ENCODE data around the gene SLC35F4. TPM values are rescaled to one million over a fixed set of nuclear protein-coding genes. Genes with fewer than 3 reads are reported as not detected.

Gene SLC35F4
- total RNA-seq, 2 donors from 2014 or later = not detected

DNA sequence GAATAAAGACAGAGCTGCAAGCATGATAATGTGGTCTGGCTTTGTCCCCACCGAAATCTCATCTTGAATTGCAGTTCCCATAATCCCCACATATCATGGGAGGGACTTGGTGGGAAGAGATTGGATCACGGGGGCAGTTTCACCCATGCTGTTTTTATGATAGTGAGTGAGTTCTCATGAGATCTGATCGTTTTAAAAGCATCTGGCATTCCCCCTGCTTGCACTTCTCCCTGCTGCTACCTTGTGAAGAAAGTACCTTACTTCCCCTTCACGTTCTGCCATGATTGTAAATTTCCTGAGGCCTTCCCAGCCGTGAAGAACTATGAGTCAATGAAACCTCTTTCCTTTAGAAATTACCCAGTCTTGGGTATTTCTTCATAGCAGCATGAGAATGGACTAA lies 158.7 kb downstream of the SLC35F4 start:
- H3K4me1 ChIP-seq (ENCODE audit: control insufficient read depth in 1 of 2, low read depth in 2 of 2) = no peaks in the 10 kb centered on the region
- DNase-seq (ENCODE audit: low spot score) (no peak), ATAC-seq (ENCODE audit: insufficient number of reproducible peaks, low FRiP score, low read depth) (no peak)
- no peaks in the 10 kb centered on the region for H3K27me3 ChIP-seq (replicated peaks; ENCODE audit: insufficient read depth)
- TF ChIP-seq, protein P1, sequence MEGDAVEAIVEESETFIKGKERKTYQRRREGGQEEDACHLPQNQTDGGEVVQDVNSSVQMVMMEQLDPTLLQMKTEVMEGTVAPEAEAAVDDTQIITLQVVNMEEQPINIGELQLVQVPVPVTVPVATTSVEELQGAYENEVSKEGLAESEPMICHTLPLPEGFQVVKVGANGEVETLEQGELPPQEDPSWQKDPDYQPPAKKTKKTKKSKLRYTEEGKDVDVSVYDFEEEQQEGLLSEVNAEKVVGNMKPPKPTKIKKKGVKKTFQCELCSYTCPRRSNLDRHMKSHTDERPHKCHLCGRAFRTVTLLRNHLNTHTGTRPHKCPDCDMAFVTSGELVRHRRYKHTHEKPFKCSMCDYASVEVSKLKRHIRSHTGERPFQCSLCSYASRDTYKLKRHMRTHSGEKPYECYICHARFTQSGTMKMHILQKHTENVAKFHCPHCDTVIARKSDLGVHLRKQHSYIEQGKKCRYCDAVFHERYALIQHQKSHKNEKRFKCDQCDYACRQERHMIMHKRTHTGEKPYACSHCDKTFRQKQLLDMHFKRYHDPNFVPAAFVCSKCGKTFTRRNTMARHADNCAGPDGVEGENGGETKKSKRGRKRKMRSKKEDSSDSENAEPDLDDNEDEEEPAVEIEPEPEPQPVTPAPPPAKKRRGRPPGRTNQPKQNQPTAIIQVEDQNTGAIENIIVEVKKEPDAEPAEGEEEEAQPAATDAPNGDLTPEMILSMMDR (IDR thresholded peaks at IDR 0.05) = no peak
- no peaks in the 10 kb centered on the region for H3K36me3 ChIP-seq
- no peak overlapping the region for H3K4me3 ChIP-seq
- no peak overlapping the region for H3K27ac ChIP-seq
- no peaks in the 10 kb centered on the region for H3K9me3 ChIP-seq

DNA sequence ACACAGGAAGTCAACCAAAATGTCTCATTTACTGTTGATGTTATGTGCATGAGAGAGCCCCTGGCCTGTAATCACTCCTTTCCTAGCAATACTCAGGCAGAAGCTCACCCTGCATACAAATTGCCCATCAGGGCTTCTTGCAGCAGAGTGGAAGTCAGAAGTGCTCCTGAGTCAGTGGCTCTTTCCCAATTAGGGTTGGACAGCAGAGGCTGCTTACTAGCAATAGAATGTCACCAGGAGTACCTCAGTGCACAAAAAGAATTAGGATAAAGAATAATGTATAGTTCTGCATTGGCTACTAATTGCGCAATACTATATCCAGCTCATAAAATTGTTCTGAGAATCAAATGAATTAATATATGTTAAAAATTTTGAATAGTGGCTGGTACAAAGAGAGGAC lies 161.1 kb downstream of the SLC35F4 start:
- Histone ChIP-seq H3K4me3 (no peak overlapping the region), H3K9me3 (no peaks in the 10 kb centered on the region), H3K27me3 (replicated peaks; ENCODE audit: insufficient read depth) (no peaks in the 10 kb centered on the region), H3K4me1 (ENCODE audit: control insufficient read depth in 1 of 2, low read depth in 2 of 2) (no peaks in the 10 kb centered on the region), H3K36me3 (no peaks in the 10 kb centered on the region), H3K27ac (no peak overlapping the region)
- ATAC-seq (ENCODE audit: insufficient number of reproducible peaks, low FRiP score, low read depth) (no peak), DNase-seq (ENCODE audit: low spot score) (no peak)
- TF ChIP-seq, protein P1 (IDR thresholded peaks at IDR 0.05) = no peak

DNA sequence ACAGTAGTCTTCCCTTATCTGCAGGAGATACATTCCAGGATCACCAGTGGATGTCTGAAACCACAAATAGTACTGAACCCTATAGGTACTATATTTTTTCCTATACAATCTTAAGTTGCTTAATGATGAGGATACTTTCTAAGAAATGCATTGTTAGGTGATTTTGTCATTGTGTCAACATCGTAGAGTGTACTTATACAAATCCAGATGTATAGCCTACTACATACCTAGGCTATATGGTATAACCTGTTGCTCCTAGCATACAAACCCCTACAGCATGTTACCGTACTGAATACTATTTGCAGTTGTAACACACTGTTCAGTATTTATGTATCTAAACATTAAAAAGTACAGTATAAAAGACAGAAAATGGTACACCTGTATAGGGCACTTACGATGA lies 165.9 kb downstream of the SLC35F4 start:
- H3K4me3 ChIP-seq = no peak overlapping the region
- ATAC-seq (ENCODE audit: insufficient number of reproducible peaks, low FRiP score, low read depth) (no peak), DNase-seq (ENCODE audit: low spot score) (no peak)
- no peak overlapping the region for H3K27ac ChIP-seq
- H3K4me1 ChIP-seq (ENCODE audit: control insufficient read depth in 1 of 2, low read depth in 2 of 2) = no peaks in the 10 kb centered on the region
- no peaks in the 10 kb centered on the region for H3K27me3 ChIP-seq (replicated peaks; ENCODE audit: insufficient read depth)
- TF ChIP-seq, protein P1 (IDR thresholded peaks at IDR 0.05) = no peak
- H3K9me3 ChIP-seq = no peaks in the 10 kb centered on the region
- H3K36me3 ChIP-seq = no peaks in the 10 kb centered on the region

DNA sequence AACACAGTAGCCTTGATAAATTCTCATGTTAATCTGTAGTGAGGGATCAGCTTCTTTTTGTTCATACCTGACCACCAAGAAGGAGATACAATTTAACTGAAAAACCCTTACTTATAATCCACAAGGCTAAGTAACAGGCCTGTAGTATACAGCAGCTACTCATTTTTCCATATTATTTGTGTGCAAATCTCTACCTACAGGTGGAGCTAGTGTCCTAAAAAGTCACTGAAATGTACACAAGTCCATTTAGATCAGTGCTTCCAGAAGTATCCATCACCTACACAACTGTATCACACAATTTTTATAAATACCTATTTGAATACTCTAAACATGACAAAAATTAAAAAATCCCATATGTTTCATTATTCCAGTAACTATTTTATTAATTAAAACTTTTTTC lies 173.2 kb downstream of the SLC35F4 start:
- TF ChIP-seq, protein P1 (IDR thresholded peaks at IDR 0.05) = no peak
- Histone ChIP-seq H3K9me3 (no peaks in the 10 kb centered on the region), H3K27ac (no peak overlapping the region), H3K36me3 (no peaks in the 10 kb centered on the region), H3K4me1 (ENCODE audit: control insufficient read depth in 1 of 2, low read depth in 2 of 2) (no peaks in the 10 kb centered on the region), H3K4me3 (no peak overlapping the region), H3K27me3 (replicated peaks; ENCODE audit: insufficient read depth) (no peaks in the 10 kb centered on the region)
- DNase-seq (ENCODE audit: low spot score) (no peak), ATAC-seq (ENCODE audit: insufficient number of reproducible peaks, low FRiP score, low read depth) (no peak)

DNA sequence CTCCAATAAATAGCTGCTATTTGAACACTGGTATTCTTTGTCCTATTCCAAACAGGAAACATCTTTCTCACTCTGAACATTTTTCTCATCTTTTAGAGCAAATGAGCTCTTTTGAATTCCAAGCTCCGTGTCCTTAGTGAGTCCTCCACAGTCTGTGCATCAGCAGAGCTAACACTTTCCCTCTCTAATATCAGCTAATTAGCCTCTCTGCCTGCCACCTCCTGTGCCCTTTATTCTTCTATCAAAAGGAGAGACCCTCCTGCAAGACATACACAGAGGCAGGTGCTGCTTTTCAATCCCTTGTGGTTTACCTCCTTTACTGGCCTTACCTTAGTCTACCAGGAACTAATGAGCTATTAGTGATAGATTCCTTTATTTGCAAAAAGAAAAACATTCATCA lies 178.5 kb downstream of the SLC35F4 start:
- H3K9me3 ChIP-seq = no peaks in the 10 kb centered on the region
- no peaks in the 10 kb centered on the region for H3K36me3 ChIP-seq
- TF ChIP-seq, protein P1 (IDR thresholded peaks at IDR 0.05) = no peak
- no peak for ATAC-seq (ENCODE audit: insufficient number of reproducible peaks, low FRiP score, low read depth)
- DNase-seq (ENCODE audit: low spot score) = no peak
- H3K4me1 ChIP-seq (ENCODE audit: control insufficient read depth in 1 of 2, low read depth in 2 of 2) = peaks cover 0 to 26% of the 10 kb centered on the region in 2 donors
- no peaks in the 10 kb centered on the region for H3K27me3 ChIP-seq (replicated peaks; ENCODE audit: insufficient read depth)
- no peak overlapping the region for H3K27ac ChIP-seq
- H3K4me3 ChIP-seq = no peak overlapping the region
